Left colon (tissue), 2 donors: ENCODE measurements around the gene RSAD2. TPM values are rescaled to one million over a fixed set of nuclear protein-coding genes. Genes with fewer than 3 reads are reported as not detected.

Experiments used
- ATAC-seq: fragments of 200-7000 bp; cut with Tn5 transposase; one replicate; pipeline ENCODE4 v1.9.1; 2020; ENCODE audit warnings: mild to moderate bottlenecking, moderate library complexity
- DNase-seq, 2 donors: peaks; one replicate each; pipeline ENCODE4 v3.0.0-alpha.2; 2020
- intact Hi-C, 2 donors: fragments of 100-400 bp; cut with DNase I in 1 of 2; cut with micrococcal nuclease in 1 of 2; formaldehyde crosslinking; loops; one replicate each; pipeline versions ENCODE4 v1.11.2 to v1.14.0; 2022; cut with DNase I, micrococcal nuclease
- total RNA-seq, 2 donors: library from RNA; stranded (reverse); fragmentation: NEBNext Ultra II Directional; extraction: Animal tissue kit (Norgen Biotek cat#: 25700); gene quantifications; one replicate each; pipeline ENCODE4 v1.2.1, GENCODE V29; 2021
- donor health status: DM: no; HTN: no; CAD: no.
- donor health status: DM: yes; HTN: yes; CAD: no.

The RSAD2 gene
- total RNA-seq, 2 donors from 2014 or later, result 7.8 to 10.9 TPM

- intact Hi-C loops, result no loop called here
- ATAC-seq (no peak), DNase-seq (no peak)
These were observed 17.3 kb upstream of the RSAD2 start for GRCh38 chr2:6860296-6860695.

- DNase-seq, result no peak
- no peak for ATAC-seq
These were observed 13.8 kb upstream of the RSAD2 start for GRCh38 chr2:6863792-6864191.

DNA sequence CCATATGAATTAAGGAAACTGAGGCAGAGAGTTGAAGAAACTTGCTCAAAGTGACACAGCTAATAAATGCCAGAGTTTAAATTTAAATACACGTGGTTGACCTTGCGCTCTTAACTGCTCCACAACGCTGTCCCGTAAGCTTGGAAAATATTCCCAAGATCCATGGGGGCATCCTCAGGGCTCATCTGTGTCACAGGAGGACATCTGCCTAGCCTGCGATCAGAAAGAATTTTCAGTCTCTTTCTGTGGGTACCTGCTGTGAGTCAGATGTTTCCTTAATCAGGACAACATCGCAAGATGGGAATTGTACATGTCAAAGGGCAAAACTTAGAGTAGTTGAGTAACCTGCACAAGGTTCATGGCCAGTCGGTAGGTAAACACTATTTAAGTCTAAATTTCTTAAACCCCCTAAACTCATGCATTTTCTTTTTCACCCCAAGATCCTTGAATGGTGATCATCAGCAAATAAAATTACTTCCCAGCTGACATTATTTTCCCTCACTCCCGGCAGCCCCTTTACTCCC is 13.3 kb upstream of the RSAD2 start:
- intact Hi-C loops, result no loop called here
- ATAC-seq (no peak), DNase-seq (no peak)

More at GRCh38 chr2:6863792-6864191, 13.8 kb upstream of the RSAD2 start:
- intact Hi-C loops, result no loop called here

GRCh38 chr2:6864923-6865345 is 12.6 kb upstream of the RSAD2 start:
- DNase-seq (peak in 1 of 2 donors; percentile 28), ATAC-seq (no peak)

GRCh38 chr2:6865346-6866274 is 12.0 kb upstream of the RSAD2 start, which contains the start of gene CMPK2:
Gene CMPK2 (minus strand): TSS chr2:6865907. CDS start chr2:6865696, 211 bp downstream.
- peak; percentile 79 to 85 for DNase-seq
- peak; percentile 88 for ATAC-seq
- intact Hi-C loops, result no loop called here

More at GRCh38 chr2:6864923-6865345, 12.6 kb upstream of the RSAD2 start:
- intact Hi-C loops, result no loop called here

GRCh38 chr2:6866275-6866671 is 11.3 kb upstream of the RSAD2 start:
- DNase-seq (peak; percentile 38 to 44), ATAC-seq (peak; percentile 73)
- intact Hi-C loops, result no loop called here

GRCh38 chr2:6866982-6867381 is 10.6 kb upstream of the RSAD2 start:
- intact Hi-C loops, result no loop called here
- ATAC-seq (no peak), DNase-seq (no peak)

DNA sequence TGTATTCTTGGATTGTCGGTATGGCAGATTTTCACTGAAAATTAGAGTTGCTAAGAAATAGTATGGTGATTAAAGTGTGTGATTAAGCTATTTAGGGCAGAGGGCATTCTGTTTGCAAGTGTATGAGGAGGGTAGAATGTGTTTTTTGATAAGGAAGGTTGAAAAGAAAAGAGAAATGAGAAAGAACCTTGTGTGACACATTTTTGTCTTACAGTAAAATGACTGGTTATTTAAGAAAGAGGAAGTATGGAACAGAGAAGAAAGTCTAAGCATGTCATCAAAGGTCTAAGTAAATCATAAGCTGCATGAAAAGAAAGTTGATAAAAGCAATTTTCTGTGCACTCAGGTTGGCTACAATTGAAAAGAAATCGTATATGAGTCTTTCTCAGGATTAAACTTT is 5.2 kb upstream of the RSAD2 start:
- intact Hi-C loops, result no loop called here
- ATAC-seq, result no peak
- no peak for DNase-seq

DNA sequence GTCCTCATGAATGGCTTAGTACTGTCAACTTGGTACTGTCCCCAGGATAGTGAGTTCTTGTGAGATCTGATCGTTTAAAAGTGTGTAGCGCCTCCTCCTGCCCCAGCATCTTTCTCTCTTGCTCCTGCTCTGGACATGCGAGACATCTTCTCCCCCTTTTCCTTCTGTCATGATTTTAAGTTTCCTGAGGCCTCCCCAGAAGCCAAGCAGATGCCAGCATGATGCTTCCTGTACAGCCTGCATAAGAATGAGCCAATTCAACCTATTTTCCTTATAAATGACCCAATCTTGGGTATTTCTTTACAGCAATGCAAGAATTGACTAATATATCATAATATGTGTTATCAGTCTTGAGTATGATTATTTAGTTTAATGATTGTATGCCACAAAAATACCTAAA is 3.5 kb upstream of the RSAD2 start:
- no peak for DNase-seq
- ATAC-seq, result no peak
- intact Hi-C loops, result no loop called here

DNA sequence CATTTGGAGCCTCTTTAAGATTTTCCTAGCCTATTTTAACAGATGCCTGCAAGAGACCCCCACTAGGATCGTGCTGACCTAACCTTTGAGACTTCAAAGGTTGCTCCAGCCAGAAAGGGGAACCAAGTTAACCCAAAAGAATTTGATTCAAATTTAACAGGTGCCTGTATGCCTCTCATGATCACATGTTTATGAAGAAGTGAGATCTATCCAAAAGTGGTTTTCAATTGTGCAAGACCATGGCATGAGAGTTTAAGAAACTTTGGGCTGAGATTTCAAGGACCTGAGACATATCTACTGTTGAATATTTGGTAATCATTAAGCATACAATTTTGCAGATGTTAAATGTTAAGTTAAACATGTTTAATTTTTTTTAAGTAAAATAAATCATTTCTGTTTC is 1.3 kb upstream of the RSAD2 start:
- DNase-seq (no peak), ATAC-seq (no peak)
- intact Hi-C loops, result no loop called here

GRCh38 chr2:6878549-6878948 is 972 bp downstream of the RSAD2 start:
- intact Hi-C loops, result no loop called here
- ATAC-seq, result no peak

DNA sequence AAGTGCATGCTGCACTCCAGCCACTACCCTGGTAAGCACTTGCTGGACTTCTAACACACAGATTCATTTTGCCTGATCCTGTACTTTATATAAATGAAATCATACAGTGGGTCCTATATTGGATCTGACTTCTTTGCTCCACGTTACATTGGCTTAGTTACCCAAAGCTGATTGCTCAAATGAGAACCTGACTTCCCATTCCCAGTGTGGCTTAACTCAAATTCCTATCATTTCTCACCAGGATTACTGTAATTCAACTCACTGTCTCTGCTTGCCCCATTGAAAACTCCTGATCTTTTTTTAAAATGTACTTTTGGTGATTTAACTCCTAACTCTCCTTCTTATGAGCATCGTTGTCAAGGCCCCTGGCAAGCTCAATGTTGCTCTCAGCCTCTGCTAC is 1.4 kb downstream of the RSAD2 start:
- intact Hi-C loops, result no loop called here
- DNase-seq, result no peak
- ATAC-seq, result no peak

More at GRCh38 chr2:6878549-6878948, 972 bp downstream of the RSAD2 start:
- no peak for DNase-seq

- intact Hi-C loops, result no loop called here
- DNase-seq, result no peak
- no peak for ATAC-seq
These were observed 2.7 kb downstream of the RSAD2 start for GRCh38 chr2:6880200-6880733.

- DNase-seq (no peak), ATAC-seq (no peak)
- intact Hi-C loops, result no loop called here
These were observed 3.5 kb downstream of the RSAD2 start for GRCh38 chr2:6881046-6881445.

DNA sequence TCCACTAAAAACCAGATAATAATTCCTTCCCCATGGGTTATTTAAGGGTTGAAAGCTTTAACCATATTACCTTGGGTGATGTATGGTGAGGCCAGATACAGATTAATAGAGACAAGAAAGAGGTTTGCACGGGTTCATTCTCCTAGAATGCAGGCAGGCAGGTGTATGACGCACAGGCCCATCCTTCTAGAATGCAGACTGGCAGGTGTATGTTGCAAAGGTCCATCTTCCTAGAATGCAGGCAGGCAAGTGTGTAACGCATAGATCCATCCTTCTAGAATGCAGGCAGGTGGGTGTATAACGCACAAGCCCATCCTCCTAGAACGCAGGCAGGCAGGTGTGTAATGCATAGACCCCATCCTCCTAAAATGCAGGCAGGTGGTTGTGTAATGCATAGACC is 3.9 kb downstream of the RSAD2 start:
- DNase-seq, result no peak
- intact Hi-C loops, result no loop called here
- ATAC-seq, result no peak

- ATAC-seq (no peak), DNase-seq (no peak)
- intact Hi-C loops, result no loop called here
These were observed 6.0 kb downstream of the RSAD2 start for GRCh38 chr2:6883448-6884122.

- no peak for DNase-seq
- intact Hi-C loops, result no loop called here
- ATAC-seq, result no peak
These were observed 8.0 kb downstream of the RSAD2 start for GRCh38 chr2:6885551-6885950.

- intact Hi-C loops, result no loop called here
- DNase-seq (no peak), ATAC-seq (no peak)
These were observed 8.4 kb downstream of the RSAD2 start for GRCh38 chr2:6885968-6886367.

DNA sequence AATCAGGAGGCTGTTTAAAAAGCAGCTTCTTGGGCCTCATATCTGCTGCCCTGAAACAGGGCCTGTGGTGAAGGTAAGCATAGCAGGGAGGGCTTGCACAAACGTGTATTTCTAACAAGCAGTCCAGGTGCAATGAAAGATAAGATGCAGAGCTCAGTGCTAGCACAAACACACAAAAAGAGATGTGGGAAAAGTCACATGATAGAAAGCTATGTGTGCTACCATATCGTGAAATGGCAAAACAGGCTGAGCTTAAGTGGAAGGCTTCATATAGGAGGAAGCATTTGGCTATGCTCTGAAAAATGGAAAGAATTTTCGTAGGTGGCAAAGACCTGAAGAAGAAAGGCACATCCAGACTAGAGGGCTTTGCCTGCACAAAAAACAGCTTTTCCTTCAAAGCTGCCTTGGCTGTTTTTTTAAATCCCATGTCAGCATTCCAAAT is 10.2 kb downstream of the RSAD2 start:
- ATAC-seq (no peak), DNase-seq (no peak)

More for the DNA sequence above, 10.2 kb downstream of the RSAD2 start:
- intact Hi-C loops, result no loop called here
